Middle frontal gyrus (tissue), 1 donor: ENCODE data around the gene BEGAIN.

Experiments used
- DNase-seq: peaks from one replicate; pipeline ENCODE4 v3.0.0-alpha.2; 2015; ENCODE audit warnings: low spot score; ENCODE audit errors: extremely low spot score

Gene BEGAIN

GRCh38 chr14:100552524-100553125 lies 34.6 kb downstream of the BEGAIN start:
- no peak for DNase-seq

DNA sequence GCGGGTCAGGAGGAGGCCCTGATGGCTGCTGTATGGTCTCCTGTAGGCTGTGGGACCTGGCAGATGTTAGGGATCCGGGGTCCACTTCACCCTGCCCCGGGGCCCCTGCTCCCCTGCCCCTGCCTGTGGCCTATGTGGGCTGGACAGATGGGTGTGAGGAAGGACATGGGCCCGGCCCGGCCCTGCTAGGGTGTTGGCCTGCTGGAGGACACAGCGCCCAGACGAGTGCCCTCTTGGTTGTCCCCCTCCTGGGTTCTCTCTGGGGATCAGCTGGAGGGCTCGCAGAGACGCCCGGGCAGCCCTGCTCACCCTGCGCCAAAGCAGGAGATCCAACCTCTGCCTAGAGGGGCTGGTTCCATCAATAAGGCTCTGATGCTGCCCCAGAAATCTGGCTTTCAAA lies 36.2 kb downstream of the BEGAIN start:
- DNase-seq, result no peak

DNA sequence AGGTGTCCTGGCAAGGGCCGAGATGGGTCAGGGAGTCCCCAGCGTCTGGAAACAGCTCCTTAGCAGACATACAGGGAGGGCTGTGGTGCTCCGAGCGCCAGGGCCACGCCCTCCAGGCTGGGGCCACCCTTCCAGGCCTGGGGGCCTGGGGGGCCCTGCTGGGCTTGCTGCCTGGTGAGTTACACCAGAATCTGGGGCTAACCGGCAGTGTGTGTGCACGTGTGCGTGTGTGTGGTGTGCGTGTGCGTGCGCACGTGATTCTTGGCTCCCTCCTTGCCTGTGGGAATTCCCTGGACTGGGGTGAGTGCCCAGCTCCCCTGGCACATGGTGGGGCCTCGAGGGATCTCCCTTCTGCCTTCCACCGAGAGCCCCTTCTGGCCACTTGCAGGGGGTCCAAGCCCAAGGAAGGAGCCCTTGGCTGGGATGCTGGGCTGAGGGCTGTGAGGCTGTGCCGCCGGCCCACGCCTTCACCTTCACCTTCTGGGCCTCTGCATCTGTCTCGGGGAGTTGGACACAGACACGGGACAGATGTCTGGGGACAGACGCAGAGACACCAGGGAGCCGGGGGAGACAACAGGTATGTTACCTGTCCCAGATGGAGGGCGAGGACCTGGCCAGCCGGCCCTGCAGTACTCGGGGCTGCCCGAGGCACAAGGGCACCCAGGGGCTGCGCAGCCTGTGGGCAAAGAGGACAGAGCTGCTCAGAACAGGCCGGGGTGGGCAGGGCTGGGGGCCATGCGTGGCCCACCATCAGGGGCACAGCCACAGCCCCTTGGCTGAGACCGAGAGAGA lies 37.2 kb downstream of the BEGAIN start:
- DNase-seq, result no peak

- DNase-seq, result no peak
Measured at GRCh38 chr14:100548939-100549338, 38.3 kb downstream of the BEGAIN start.

DNA sequence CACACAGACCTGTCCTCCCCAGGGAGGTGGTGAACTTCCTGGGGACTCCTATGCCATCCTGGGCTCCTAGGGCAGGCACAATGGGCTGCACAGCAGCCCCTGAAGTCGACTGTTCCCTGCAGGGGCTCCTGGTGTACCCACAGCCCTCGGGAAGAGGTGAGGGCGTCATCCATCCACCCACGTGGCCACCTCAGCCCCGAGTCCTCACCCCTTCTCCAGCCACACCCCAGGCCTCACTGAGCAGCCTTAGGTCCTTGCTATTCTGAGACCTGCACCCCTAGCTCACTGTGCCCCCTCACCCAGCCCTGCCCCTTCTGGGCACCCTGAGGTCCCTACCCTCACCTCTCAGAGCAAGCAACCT lies 38.9 kb downstream of the BEGAIN start:
- no peak for DNase-seq

DNA sequence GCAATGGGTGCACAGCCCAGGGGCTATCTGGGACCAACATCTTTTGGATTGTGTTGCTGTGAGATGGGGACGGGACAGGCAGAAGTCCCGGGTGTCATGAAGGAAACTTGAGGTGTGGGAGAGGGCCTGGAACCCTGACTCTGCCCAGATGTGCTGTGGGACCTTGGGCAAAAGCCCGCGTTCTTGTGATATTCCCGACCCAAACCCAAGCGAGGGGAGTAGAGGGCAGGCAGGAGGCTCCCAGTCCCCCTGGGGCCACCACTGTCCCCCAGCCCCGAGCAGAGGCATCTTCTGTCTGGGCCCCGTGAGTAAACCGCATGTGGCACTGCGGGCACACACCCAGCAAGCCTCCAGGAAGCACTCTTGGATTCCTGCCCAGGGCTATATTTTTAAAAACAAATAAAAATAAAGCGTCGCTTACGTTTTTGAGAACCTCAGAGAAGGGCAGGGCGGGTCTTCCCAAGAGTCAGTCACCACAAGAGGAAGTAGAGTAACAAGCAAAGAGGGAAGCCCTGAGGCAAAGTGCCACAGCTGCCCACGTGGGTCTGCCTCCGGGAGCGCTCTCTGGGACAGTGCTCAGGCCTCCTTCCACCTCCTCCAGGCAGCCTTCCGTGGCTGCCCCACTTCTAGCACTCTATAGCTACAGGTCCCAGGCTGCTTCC lies 39.5 kb downstream of the BEGAIN start:
- DNase-seq, result no peak

GRCh38 chr14:100546051-100546443 lies 41.2 kb downstream of the BEGAIN start:
- DNase-seq, result no peak

DNA sequence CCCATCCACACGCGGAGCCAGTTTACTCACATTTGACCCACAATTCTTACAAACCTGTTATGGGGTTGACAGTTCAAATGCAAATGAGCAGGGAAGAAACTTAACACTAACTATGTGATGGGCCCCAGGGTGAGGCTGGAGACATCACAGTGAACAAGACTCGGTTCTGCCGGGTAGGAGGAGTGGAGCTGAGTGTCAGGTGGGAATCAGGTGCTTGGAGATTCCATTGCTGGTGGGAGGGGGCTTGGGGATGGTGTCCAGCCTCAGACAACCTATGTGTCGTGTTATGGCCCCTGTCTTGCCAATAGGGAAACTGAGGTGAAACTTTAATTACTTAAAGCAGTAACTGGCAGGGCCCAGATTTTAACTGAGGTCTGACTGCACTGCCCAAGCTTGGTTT lies 41.9 kb downstream of the BEGAIN start:
- DNase-seq, result no peak

GRCh38 chr14:100544506-100545141 lies 42.6 kb downstream of the BEGAIN start:
- DNase-seq, result no peak

- DNase-seq, result no peak
Measured at GRCh38 chr14:100543471-100544455, 43.5 kb downstream of the BEGAIN start.

- DNase-seq, result no peak
Measured at GRCh38 chr14:100542619-100543205, 44.5 kb downstream of the BEGAIN start.

DNA sequence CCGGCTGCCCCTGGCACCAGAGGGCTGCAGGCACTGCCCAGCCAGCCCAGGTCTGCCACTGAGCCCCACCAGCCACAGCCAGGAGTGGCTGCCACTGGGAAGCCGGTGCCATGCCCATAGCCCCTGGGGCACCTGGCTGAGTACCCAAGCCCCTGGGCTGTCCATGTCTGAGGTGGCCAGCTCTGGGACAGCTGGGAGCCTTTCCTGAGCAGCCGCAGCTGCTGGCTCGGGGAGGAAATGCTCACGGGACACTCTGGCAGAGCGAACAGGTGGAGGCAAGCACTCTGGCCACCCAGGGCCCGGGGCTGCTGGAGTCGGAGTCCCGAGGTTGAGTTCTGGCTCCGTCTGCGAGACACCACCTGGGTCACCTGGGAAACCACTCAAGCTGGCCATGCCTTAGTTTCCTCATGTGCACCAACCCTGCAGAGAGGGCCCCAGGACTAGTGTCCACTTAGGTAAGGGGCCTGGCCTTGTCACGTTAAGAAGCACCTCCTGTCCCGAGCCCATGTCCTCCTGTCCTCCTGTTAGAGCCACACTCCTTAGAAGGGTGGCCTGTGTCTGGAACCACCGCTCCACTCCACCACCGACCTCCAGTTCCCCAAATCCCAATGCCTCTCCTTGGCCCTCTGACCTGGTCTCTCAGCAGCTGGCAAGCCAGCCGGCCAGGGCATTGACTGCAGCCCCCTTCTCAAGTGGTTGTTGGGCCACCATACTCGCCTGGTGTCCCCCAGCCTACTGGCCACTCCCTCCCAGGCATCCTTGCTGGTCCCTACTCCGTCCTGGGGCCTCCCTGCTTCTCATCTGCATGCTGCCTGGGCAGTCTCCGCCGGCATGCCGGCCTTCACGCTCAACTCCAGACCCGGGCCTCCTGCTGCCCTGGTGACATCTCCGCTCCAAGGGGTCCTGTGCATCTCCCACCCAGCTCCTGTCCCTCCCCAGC lies 45.3 kb downstream of the BEGAIN start:
- no peak for DNase-seq

DNA sequence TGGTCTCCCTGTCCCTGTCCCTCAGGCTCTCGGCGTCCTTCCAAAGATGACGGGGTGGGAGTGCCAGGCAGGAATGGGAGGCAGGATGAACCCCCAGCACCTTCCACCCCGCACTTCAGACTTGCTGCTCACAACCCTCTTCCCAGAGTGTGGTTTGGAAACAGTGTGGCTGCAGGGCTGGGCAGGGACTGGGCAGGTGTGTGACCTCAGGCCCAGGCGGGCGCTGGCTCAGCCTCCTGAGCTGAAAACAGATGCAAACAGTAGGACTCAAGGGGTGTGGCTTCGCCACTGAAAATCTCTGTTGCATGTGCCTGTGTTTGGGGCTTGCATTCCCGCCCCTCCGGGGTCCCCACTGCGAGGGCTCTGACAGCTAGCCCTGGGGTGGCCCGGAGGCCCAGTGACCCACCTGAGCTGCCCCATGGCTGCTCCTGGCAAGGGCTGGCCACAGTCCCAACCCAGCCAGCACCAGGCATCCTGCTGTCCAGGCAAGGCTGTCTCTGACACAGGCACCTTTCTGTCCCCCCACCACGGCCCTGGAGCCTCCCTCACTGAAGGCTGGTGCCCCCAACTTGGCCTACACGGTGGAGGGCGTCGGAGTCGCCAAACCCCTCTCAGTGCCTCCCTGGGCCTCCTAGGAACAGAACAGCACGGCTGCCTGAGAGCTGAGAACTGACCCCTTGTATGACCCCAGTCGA lies 46.1 kb downstream of the BEGAIN start:
- DNase-seq, result no peak

DNA sequence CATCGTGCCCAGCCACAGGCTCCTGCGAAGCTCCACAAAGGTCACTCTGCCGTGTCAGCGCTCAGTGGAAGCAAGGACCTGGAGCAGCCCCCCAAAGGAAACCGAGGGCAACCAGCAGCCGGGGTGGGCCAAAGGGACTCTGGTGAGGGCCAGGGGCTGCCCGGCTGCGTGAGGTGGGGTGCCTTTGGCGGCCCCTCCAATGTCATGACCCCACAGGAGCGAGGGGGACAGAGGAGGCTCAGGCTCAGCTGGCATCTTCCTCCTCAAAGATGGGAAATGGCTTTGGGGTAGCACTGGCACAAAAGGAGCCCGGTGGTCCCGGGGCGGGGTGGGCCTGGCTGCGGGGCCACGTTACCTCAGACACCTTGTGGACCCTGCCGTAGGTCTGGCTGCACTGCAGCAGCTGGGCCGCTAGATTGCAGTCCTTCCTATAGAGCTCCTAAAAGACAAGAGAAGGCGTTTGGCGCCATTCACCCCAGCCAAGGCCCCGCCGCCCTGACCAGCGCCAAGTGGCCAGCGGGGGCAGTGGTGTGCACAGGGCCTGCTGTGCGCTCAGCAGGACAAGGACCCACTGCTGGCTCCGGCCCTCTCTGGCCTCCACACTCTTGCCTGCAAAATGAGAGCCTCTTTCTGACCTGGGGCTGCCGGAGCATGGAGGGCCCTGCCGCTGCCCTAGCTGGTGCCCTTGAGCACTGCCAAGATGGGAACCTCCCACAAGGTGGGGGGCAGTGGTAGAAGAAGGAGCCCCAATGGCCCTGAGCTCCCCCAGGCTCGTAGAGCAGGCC lies 46.9 kb downstream of the BEGAIN start:
- no peak for DNase-seq

- no peak for DNase-seq
Measured at GRCh38 chr14:100539766-100540140, 47.5 kb downstream of the BEGAIN start.

DNA sequence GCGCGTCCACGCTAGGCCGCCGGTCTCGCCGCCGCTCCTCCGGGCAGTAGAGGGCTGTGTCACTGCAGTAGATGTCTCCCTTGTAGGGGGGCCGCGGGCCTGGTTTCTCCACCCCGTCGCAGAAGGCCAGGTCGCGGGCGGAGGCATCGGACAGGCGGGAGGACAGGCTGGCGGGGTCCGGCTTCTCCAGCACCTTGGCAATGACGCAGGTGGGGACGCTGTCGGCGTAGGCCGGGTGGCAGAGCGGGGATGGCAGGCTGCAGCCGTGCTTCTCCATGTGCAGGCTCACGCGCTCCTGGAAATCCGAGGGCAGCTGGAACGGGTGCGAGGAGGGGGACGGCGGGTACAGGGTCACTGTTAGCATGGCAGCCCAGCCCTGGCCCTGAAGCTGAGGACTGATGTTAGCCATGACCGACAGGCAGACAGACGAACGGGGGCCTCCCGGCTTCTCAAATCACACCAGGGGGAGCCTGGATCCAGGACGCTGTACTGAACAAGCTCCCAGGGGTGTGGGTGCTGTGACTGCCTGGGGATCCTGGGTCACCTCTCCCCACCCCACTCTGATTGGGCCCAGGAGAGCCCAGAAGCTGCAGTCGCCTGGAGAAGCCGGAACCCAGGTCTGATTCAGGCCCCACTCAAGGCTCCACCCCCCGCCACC lies 48.1 kb downstream of the BEGAIN start:
- no peak for DNase-seq

- no peak for DNase-seq
Measured at GRCh38 chr14:100538351-100539002, 48.7 kb downstream of the BEGAIN start.
